ENCODE measurements around the gene IZUMO1.

GRCh38 chr19:48724796-48725753, 21.6 kb downstream of the IZUMO1 start:
- TF ChIP-seq JUN (IDR thresholded peaks at IDR 0.05) (no peak), SMC3 (IDR thresholded peaks at IDR 0.05) (no peak), POLR2A (IDR thresholded peaks at IDR 0.05; ENCODE audit: low read length) (no peak), MAZ (IDR thresholded peaks at IDR 0.05; ENCODE audit: borderline replicate concordance, low read depth, low read length) (no peak), CTCF (IDR thresholded peaks at IDR 0.05) (no peak), MAX (IDR thresholded peaks at IDR 0.05) (no peak), RARB (CRISPR knock-in tag; IDR thresholded peaks at IDR 0.05) (no peak), USF2 (IDR thresholded peaks at IDR 0.05) (no peak), RFX5 (IDR thresholded peaks at IDR 0.05) (no peak)
